Stimulated activated CD8-positive, alpha-beta memory T cell treated with anti-CD3 and anti-CD28 coated beads, Interleukin-7, amount 100 ng/mL, for 1 hour (primary cell): ENCODE data around the gene EPHB6.

Source experiments
- DNase-seq, 2 donors: peaks; one replicate each; pipeline ENCODE4 v3.0.0-alpha.2; 2020; ENCODE audit warnings: low read depth in 2 of 2

EPHB6 gene

GRCh38 chr7:142879060-142879459 lies 24.2 kb downstream of the EPHB6 start:
- no peak for DNase-seq

- peak in 1 of 2 donors; percentile 10 for DNase-seq
Measured at GRCh38 chr7:142880876-142881505, 26.1 kb downstream of the EPHB6 start.

GRCh38 chr7:142881586-142882337 lies 26.9 kb downstream of the EPHB6 start:
- no peak for DNase-seq

GRCh38 chr7:142882338-142882678 lies 27.4 kb downstream of the EPHB6 start:
- DNase-seq = no peak

GRCh38 chr7:142883145-142883544 lies 28.3 kb downstream of the EPHB6 start:
- no peak for DNase-seq

GRCh38 chr7:142883571-142884285 lies 28.9 kb downstream of the EPHB6 start:
- no peak for DNase-seq

GRCh38 chr7:142884286-142884640 lies 29.4 kb downstream of the EPHB6 start:
- no peak for DNase-seq

GRCh38 chr7:142885311-142886230 lies 30.7 kb downstream of the EPHB6 start, which contains the start of gene TRPV6:
TRPV6 (minus strand) TSS chr7:142885745.
- DNase-seq = no peak

- DNase-seq = no peak
Measured at GRCh38 chr7:142886866-142887265, 32.0 kb downstream of the EPHB6 start.

- no peak for DNase-seq
Measured at GRCh38 chr7:142887282-142888015, 32.6 kb downstream of the EPHB6 start.

- no peak for DNase-seq
Measured at GRCh38 chr7:142889816-142890215, 34.9 kb downstream of the EPHB6 start.

- DNase-seq = no peak
Measured at GRCh38 chr7:142890874-142891485, 36.1 kb downstream of the EPHB6 start.

GRCh38 chr7:142891490-142892082 lies 36.7 kb downstream of the EPHB6 start:
- DNase-seq = no peak

GRCh38 chr7:142892951-142893350 lies 38.1 kb downstream of the EPHB6 start:
- no peak for DNase-seq

- no peak for DNase-seq
Measured at GRCh38 chr7:142894112-142894984, 39.5 kb downstream of the EPHB6 start.

GRCh38 chr7:142894985-142895593 lies 40.2 kb downstream of the EPHB6 start:
- DNase-seq = no peak

- DNase-seq = no peak
Measured at GRCh38 chr7:142896151-142896550, 41.3 kb downstream of the EPHB6 start.

- no peak for DNase-seq
Measured at GRCh38 chr7:142896741-142897379, 42.0 kb downstream of the EPHB6 start.
